HG02884 (cell line): ENCODE results near the gene MALSU1.

ENCODE experiments used
- ATAC-seq: cut with Tn5 transposase; IDR thresholded peaks from one replicate; pipeline ENCODE4 v1.9.1; 2021; ENCODE audit warnings: mild to moderate bottlenecking, moderate library complexity; ENCODE audit not compliant: unreplicated experiment

Gene MALSU1

GRCh38 chr7:23298885-23299769 is at the start of gene MALSU1:
TSS of gene MALSU1 (plus strand) at chr7:23299339. CDS start at chr7:23299353, 14 bp downstream.
- ATAC-seq: peak; percentile 99

- no peak for ATAC-seq
Observed at GRCh38 chr7:23249486-23249885, 49.7 kb upstream of the MALSU1 start.

GRCh38 chr7:23254051-23254681 is 45.0 kb upstream of the MALSU1 start:
- no peak for ATAC-seq

GRCh38 chr7:23256731-23257130 is 42.4 kb upstream of the MALSU1 start:
- ATAC-seq: no peak

GRCh38 chr7:23260371-23260770 is 38.8 kb upstream of the MALSU1 start:
- no peak for ATAC-seq

- peak; percentile 61 for ATAC-seq
Observed at GRCh38 chr7:23261843-23262452, 37.2 kb upstream of the MALSU1 start.

GRCh38 chr7:23264916-23265458 is 34.2 kb upstream of the MALSU1 start:
- peak; percentile 58 for ATAC-seq

GRCh38 chr7:23266918-23267317 is 32.2 kb upstream of the MALSU1 start:
- ATAC-seq: no peak

- ATAC-seq: no peak
Observed at GRCh38 chr7:23267357-23267756, 31.8 kb upstream of the MALSU1 start.

GRCh38 chr7:23268167-23268566 is 31.0 kb upstream of the MALSU1 start:
- no peak for ATAC-seq

- no peak for ATAC-seq
Observed at GRCh38 chr7:23268746-23269145, 30.4 kb upstream of the MALSU1 start.

- no peak for ATAC-seq
Observed at GRCh38 chr7:23272275-23272674, 26.9 kb upstream of the MALSU1 start.

- peak; percentile 92 for ATAC-seq
Observed at GRCh38 chr7:23273141-23273599, 26.0 kb upstream of the MALSU1 start.

GRCh38 chr7:23275912-23276311 is 23.2 kb upstream of the MALSU1 start:
- ATAC-seq: no peak

GRCh38 chr7:23276376-23276775 is 22.8 kb upstream of the MALSU1 start:
- no peak for ATAC-seq

- ATAC-seq: no peak
Observed at GRCh38 chr7:23276947-23277346, 22.2 kb upstream of the MALSU1 start.

- no peak for ATAC-seq
Observed at GRCh38 chr7:23277359-23277989, 21.7 kb upstream of the MALSU1 start.

GRCh38 chr7:23279819-23280525 is 19.2 kb upstream of the MALSU1 start:
- no peak for ATAC-seq

GRCh38 chr7:23283086-23283485 is 16.1 kb upstream of the MALSU1 start:
- no peak for ATAC-seq

- ATAC-seq: no peak
Observed at GRCh38 chr7:23284871-23285270, 14.3 kb upstream of the MALSU1 start.
